HG02571 (cell line): Measurements from ENCODE around the gene SLC39A13.

Source experiments
- ATAC-seq: cut with Tn5 transposase; IDR thresholded peaks from one replicate; pipeline ENCODE4 v1.9.1; 2021; ENCODE audit warnings: mild to moderate bottlenecking, moderate library complexity; ENCODE audit not compliant: unreplicated experiment

Gene SLC39A13

DNA sequence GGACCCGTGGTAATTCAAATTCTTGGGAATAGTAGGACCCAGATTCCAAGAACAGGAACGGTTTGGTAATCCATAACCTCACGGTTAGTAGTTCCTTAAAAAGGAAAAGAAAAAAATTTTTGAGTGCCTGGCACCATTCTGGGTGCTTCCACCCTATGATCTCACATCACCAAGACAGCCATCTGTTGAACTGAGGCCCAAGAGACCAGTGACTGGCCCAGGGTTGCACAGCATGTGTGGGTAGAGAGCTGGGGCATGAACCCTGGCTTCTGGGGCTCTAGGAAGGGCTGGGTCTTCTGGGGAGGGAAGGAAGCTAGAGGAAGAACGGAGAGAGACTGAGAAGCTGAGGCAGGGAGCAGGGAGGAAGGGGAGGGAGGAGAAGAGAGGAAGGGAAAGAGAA lies 25.3 kb upstream of the SLC39A13 start:
- no peak for ATAC-seq

DNA sequence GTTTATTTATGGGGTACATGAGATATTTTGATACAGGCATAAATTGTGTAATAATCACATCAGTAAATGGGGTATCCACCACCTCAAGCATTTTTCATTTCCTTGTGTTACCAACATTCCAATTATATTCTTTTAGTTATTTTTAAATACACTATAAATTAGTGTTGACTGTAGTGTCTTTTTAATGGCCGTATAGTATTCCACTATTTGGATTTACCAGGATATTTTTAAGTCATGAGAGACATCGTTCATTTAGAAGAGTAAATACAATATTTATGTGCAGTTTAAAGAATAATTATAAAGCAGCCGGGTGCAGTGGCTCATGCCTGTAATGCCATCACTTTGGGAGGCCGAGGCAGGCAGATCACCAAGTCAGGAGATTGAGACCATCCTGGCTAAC lies 23.9 kb upstream of the SLC39A13 start:
- no peak for ATAC-seq

DNA sequence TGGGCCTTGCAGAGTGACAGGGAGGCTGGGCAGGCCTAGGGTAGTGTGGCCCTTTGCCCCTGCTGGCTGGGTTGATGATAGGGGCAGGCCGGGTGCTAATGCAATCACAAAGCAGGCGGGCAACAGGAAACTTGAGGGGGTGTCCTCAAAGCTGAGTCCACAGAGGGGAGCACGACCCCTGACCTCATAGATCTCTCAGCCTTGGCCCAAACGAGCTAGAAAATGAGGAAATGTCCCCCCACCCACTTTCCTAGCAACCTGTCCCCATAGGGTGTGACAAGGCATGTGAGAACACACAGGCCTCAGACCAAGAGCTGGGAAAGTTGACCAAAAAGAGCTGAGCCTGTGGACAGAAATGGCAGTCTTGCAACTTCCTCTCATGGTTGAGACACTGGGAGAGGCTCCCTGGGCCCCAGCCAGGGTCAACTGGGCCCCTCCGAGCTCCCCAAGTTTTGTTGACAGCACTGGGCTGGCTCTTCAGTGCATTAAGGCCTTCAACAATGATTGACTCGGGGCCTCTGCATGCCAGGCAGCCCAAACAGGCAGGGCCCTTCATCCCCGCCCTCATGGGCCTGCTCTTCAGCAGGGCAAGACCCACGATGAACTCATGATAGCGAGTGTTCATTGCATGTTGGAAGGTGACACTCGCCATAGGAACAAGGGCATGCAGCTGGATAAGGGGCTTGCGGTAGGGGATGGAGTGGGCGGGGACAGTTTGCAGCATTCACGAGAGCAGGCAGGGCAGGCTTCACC lies 20.3 kb upstream of the SLC39A13 start:
- no peak for ATAC-seq

DNA sequence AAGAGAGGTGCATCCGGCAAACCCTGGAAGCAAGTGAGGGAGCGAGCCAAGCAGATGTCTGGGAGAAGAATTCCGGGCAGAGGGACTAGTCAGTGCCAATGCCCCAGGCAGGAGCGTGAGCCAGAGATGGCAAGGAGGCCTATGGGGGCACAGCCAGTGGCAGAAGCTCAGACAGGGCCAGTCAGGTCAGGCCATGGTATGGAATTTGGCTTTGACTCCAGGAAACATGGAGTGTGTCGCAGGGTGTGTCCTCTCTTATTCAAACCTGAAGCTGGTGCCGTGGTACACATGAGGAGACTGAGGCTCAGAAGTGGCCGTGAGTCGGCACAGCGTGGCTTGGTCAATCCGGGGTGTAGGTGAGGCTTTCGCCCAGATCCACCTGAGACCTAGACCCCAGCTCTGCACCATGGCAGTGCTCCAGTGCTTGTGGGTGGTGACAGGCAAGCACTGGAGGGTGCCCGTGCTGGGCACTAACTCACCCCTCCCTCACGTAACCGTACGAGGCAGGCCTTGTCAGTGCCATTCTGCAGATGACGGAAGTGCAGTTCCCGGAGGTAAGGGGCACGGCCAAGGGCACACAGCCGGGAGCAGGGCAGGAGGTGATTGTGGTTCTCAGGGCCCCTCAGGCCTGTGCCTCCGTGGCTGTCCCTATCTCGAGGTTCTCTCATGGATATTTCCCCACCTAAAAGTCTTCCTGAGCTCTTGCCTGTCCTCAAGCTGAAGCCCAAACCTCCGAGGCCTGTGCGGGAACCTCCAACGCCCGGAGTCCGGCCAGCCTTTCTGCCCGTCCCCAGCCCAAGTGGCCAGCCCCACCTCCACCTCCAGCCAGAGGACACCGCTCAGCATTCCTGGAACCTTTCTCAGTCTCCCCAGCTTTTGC lies 19.5 kb upstream of the SLC39A13 start:
- ATAC-seq = no peak

DNA sequence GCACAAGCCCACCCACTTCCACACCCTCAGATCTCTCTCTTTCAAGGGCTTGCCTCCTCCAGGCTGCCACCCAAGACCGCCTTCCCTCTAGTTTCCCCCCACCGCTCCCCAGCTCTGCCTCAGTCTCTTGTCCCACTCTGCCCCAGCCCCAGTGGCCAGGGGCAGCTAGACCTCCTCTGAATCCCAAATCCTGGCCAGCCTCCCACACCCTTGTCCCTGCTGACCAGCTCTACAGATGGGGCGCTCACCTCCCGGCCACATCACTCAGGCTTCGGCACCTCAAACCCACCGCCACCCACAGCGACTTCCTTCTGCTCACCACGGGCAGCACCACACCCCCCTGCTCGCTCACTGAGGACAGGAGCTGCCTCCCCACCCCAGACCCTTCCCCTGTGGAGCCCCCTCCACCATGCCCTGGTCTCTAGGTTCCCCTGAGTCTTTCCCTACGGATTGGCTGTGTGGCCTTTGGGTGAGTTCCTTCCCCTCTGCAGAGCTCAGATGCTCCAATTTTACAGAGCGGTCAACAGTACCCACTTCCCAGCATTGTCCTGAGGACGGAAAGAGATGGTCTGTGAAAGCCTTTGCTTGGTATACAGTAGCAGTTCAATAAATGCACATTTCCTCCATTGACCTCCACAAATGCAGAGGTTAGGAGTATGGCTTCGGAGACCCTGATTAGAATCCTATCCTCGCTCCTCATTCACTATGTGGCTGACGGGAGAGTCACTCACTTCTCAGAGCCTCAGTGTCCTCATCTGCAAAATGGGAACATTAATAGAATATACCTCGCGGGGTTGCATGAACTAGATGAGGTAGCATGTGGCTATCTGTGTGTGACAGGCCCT lies 18.6 kb upstream of the SLC39A13 start:
- ATAC-seq = no peak

GRCh38 chr11:47390422-47390760 lies 18.0 kb upstream of the SLC39A13 start:
- ATAC-seq = no peak

GRCh38 chr11:47391077-47391583 lies 17.3 kb upstream of the SLC39A13 start:
- no peak for ATAC-seq

DNA sequence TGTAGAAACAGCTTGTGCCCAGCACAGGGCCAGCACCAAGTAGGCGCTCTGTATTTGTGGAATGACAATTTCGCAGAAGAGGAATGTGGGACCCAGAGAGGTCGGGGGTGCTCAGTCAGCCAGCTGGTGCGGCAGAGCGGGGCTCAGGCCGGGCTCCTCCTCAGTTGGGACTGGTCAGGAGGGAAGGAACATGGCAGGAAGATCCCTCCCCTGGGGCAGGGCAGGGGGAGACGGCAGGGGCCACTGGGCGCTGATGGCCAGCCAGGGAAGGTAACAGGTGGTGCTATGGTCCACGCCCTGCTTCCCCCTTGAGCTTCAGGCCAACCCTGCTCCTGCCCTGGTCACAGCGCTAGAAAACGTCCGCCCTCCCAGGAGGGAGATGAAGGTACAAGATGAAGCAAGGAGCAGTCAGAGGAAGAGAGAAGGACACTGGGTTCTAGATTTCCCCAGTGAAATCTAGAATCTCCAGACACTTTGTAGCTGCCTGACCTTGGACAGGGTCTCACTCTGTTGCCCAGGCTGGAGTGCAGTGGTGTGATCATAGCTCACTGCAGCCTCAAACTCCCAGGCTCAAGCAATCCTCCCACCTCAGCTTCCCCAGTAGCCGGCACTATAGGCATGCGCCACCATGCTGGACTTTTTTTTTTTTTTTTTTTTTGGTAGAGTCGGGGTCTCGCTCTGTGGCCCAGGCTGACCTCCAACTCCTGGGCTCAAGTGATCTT lies 16.5 kb upstream of the SLC39A13 start:
- no peak for ATAC-seq

- no peak for ATAC-seq
These were observed 15.7 kb upstream of the SLC39A13 start for GRCh38 chr11:47392546-47393162.

GRCh38 chr11:47393163-47394049 lies 15.0 kb upstream of the SLC39A13 start:
- ATAC-seq = no peak

GRCh38 chr11:47394050-47394321 lies 14.4 kb upstream of the SLC39A13 start:
- no peak for ATAC-seq

GRCh38 chr11:47394322-47395222 lies 13.8 kb upstream of the SLC39A13 start:
- no peak for ATAC-seq

DNA sequence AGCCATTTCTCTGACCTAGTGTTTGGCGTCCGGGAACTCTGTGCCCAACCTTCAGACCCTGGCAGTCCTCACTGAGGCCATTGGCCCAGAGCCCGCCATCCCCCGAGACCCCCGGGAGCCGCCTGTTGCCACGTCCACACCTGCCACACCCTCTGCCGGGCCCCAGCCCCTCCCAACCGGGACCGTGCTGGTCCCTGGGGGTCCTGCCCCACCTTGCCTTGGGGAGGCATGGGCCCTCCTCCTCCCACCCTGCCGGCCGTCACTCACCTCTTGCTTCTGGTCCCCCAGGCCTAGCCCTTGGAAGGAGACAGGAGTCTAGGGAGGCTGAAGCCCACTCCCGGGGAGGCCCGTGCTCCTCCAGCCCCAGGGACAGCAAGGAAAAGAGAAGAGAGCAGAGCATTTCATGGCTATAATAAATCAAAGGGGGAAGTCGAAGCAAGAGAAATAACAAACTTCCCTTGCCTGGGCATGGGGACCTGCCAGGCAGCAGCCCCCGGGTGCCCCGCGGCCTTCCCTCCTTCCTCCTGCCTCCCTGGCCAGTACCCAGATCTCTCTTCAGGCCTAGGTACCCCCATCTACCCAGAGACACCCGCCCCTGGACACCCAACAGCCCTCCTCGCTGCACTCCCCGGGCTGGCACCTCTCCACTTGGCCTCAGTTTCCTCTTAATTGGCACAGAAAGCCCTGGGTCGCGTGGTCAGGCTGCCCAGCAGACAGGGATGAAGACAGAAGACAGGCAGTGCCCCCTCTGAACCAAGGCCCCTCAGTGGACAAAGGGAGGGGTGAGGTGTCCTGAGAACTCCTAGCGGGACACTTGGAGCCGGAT lies 13.0 kb upstream of the SLC39A13 start:
- ATAC-seq = no peak

- ATAC-seq = no peak
These were observed 12.4 kb upstream of the SLC39A13 start for GRCh38 chr11:47396049-47396320.

- ATAC-seq = no peak
These were observed 10.4 kb upstream of the SLC39A13 start for GRCh38 chr11:47398011-47398410.

GRCh38 chr11:47398551-47398950 lies 9.8 kb upstream of the SLC39A13 start:
- ATAC-seq = no peak

DNA sequence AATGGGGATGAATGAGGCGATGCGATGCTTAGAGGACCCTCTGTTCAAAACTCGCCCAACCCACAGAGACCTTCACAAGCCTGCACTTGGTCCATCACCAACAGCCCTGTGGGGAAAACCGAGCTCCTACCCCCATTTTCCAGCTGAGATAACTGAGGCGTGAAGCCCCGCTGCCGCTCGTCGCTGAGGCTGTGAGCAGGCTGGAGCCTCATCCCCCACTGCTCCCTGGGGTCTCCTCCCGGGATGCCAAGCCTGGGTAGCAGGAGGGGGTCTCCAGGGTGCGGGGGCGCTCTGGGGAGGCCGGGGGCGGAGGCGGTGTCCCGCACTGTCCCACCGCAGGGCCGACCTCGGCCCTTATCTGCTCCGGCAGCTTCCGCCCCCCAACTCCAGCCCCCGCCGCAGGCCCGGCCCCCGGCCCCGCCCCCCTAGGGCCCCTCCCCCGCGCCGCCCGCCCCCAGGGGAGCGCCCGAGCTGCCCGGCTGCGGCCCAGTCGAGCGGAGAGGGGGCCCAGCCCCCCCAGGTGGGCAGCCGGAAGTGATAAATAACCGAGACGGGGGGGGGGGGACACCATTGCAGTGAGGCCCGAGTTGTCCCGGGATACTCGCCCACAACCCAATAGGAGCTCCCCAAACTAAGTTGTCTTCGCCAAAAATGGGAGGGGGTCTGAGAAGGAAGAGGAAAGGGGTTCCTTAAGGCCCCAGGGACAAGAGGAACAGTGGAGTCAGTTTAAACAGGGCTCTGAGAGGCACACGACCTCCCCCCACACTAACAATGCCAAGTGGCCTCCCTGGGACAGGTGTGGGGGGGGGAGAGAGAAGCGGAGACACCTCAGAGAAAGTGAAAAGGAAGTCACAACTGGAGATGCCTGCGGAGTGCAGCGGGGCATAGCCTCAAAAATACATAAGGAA lies 8.3 kb upstream of the SLC39A13 start:
- ATAC-seq = peak; percentile 54
